Spleen (tissue), 7 donors: ENCODE measurements around the gene BTRC.

Experiments
- CTCF ChIP-seq, 11 experiments: fragments of 200-600 bp in 7 of 11; fragments of 450-650 bp in 4 of 11; sonication (generic) in 4 of 11; IDR thresholded peaks in 8 of 11; conservative IDR thresholded peaks in 3 of 11; 1 replicate in 7 of 11; 2 replicates in 4 of 11; pipeline versions ENCODE4 v1.4.0 to v1.8.0; 2016 to 2021; ENCODE audit warnings: antibody characterized with exemption in 11 of 11, inconsistent platforms in 4 of 11, mild to moderate bottlenecking in 1 of 11
- POLR2A ChIP-seq, 3 donors: fragments of 450-650 bp; IDR thresholded peaks; one replicate each; pipeline ENCODE4 v1.5.1; 2017; ENCODE audit warnings: antibody characterized with exemption in 3 of 3, mild to moderate bottlenecking in 1 of 3
- donor health status: DM: no; HTN: no; CAD: no; lungs with moderate emphysema.
- donor health status: DM: no; HTN: no; CAD: no.
- donor health status: DM: no; HTN: no; CAD: no.

- TF ChIP-seq POLR2A (IDR thresholded peaks at IDR 0.05) (no peak), CTCF (IDR thresholded peaks at IDR 0.05 in 8 of 11, conservative IDR thresholded peaks at IDR 0.05 in 3 of 11) (no peak)
Observed at GRCh38 chr10:101575091-101575490, 221.1 kb downstream of the BTRC start.
